NB4 (cell line): ENCODE data around the gene DACT1.

Experiments
- CTCF ChIP-seq: IDR thresholded peaks from one replicate; pipeline ENCODE4 v1.5.1; 2012; ENCODE audit warnings: low read depth, low read length
- POLR2A ChIP-seq: IDR thresholded peaks from 2 replicates; pipeline ENCODE4 v1.6.1; 2011; ENCODE audit warnings: mild to moderate bottlenecking; ENCODE audit not compliant: insufficient read length; ENCODE audit errors: extremely low read depth

GRCh38 chr14:58635091-58635830 lies 2.5 kb upstream of the DACT1 start:
- no peak for TF ChIP-seq POLR2A
- no peak for TF ChIP-seq CTCF
